Measurements from ENCODE around the gene CMTM7. TPM values are rescaled to one million over a fixed set of nuclear protein-coding genes. Genes with fewer than 3 reads are reported as not detected.
A peak's percentile ranks its signal among the peaks of the same experiment; 100 is the strongest.
"Not testable (repeated sequence)": the region's sequence is repeated elsewhere in the genome, so short reads cannot be mapped to it uniquely, and the experiment has no call there.

Gene CMTM7
- total RNA-seq, 1 experiment from 2014 or later: 131 TPM

DNA sequence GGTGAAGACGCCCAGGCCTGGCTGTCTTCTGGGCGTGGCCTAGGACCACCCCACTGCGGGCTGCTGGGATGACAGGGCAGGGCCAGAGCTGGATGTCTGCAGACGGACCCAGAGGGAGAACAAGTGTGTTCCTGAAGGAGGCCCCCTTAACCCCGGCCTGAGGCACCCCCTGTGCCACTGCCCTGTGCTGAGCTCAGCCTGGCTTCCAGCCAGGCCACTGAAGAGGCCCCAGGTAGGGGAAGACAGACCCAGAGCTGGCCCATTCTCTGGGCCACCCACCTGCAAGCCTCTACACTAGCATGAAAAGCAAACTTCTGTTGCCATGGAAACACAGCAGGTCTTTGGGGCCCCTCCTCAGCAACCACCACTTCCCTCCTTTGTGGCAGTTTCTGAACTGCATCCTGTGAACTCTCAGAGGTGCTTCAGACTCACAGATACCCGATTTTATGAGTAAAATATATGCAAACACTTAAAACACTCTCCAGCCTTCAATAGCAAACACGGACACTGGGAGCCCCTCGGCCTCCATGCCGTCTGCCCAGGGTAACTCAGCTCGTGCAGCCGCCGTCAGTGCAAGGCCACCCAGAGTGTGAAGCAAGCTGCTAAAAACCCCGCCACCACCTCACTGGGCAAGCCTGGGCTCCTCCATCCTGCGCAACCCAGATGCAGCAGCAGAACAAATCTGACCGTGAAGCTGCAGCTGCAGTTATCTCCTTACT lies 68.5 kb downstream of the CMTM7 start:
- H3K36me3 Mint-ChIP-seq (ENCODE audit: insufficient read depth, unreplicated experiment): peaks cover 32% of the 10 kb centered on the region
- TF ChIP-seq, protein P1, sequence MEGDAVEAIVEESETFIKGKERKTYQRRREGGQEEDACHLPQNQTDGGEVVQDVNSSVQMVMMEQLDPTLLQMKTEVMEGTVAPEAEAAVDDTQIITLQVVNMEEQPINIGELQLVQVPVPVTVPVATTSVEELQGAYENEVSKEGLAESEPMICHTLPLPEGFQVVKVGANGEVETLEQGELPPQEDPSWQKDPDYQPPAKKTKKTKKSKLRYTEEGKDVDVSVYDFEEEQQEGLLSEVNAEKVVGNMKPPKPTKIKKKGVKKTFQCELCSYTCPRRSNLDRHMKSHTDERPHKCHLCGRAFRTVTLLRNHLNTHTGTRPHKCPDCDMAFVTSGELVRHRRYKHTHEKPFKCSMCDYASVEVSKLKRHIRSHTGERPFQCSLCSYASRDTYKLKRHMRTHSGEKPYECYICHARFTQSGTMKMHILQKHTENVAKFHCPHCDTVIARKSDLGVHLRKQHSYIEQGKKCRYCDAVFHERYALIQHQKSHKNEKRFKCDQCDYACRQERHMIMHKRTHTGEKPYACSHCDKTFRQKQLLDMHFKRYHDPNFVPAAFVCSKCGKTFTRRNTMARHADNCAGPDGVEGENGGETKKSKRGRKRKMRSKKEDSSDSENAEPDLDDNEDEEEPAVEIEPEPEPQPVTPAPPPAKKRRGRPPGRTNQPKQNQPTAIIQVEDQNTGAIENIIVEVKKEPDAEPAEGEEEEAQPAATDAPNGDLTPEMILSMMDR (IDR thresholded peaks at IDR 0.05; ENCODE audit: unreplicated experiment): no peak
- intact Hi-C loops (cut with micrococcal nuclease; ENCODE audit: unreplicated experiment): loop anchor here (10.0 kb wide), 1 partner anchor 85 kb away; no protein-coding TSS in a partner anchor
- H3K9me3 Mint-ChIP-seq (ENCODE audit: low read depth, unreplicated experiment): no peaks in the 10 kb centered on the region
- BruUV-seq (replicated peaks): no TSS peak
- H3K27me3 Mint-ChIP-seq (ENCODE audit: unreplicated experiment): no peaks in the 10 kb centered on the region
- peaks cover 7% of the 10 kb centered on the region for H3K4me1 Mint-ChIP-seq (ENCODE audit: low read depth, unreplicated experiment)
- CTCF ChIA-PET: interaction anchor here (0.6 kb wide), 1 partner anchor 38 kb away, joined by 3 read pairs; no protein-coding TSS in a partner anchor
- H3K4me3 Mint-ChIP-seq (ENCODE audit: low read depth, unreplicated experiment): no peak overlapping the region
- H3K27ac Mint-ChIP-seq (ENCODE audit: unreplicated experiment): no peak overlapping the region
- DNase-seq: no peak

DNA sequence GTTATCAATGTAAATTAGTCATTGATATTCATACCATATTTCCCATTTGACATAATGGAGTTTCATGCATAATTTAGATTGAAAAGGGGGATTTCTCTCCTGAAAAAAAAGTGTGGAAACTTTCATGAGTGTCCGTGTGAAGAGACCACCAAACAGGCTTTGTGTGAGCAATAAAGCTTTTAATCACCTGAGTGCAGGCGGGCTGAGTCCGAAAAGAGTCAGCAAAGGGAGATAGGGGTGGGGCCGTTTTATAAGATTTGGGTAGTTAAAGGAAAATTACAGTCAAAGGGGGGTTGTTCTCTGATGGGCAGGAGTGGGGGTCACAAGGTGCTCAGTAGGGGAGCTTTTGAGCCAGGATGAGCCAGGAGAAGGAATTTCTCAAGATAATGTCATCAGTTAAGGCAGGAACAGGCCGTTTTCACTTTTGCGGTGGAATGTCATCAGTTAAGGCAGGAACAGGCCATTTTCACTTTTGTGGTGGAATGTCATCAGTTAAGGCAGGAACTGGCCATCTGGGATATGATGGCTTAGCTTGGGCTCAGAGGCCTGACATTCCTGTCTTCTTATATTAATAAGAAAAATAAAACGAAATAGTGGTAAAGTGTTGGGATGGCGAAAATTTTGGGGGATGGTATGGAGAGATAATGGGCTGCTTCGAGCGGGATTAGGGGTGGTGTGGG lies 69.3 kb downstream of the CMTM7 start:
- H3K4me3 Mint-ChIP-seq (ENCODE audit: low read depth, unreplicated experiment); H3K27me3 Mint-ChIP-seq (ENCODE audit: unreplicated experiment); DNase-seq; CTCF ChIA-PET; H3K27ac Mint-ChIP-seq (ENCODE audit: unreplicated experiment); H3K4me1 Mint-ChIP-seq (ENCODE audit: low read depth, unreplicated experiment); BruUV-seq (replicated peaks); H3K9me3 Mint-ChIP-seq (ENCODE audit: low read depth, unreplicated experiment): not testable (repeated sequence)
- H3K36me3 Mint-ChIP-seq (ENCODE audit: insufficient read depth, unreplicated experiment): peaks cover 32% of the 10 kb centered on the region
- intact Hi-C loops (cut with micrococcal nuclease; ENCODE audit: unreplicated experiment): loop anchor here (10.0 kb wide), 1 partner anchor 86 kb away; no protein-coding TSS in a partner anchor

DNA sequence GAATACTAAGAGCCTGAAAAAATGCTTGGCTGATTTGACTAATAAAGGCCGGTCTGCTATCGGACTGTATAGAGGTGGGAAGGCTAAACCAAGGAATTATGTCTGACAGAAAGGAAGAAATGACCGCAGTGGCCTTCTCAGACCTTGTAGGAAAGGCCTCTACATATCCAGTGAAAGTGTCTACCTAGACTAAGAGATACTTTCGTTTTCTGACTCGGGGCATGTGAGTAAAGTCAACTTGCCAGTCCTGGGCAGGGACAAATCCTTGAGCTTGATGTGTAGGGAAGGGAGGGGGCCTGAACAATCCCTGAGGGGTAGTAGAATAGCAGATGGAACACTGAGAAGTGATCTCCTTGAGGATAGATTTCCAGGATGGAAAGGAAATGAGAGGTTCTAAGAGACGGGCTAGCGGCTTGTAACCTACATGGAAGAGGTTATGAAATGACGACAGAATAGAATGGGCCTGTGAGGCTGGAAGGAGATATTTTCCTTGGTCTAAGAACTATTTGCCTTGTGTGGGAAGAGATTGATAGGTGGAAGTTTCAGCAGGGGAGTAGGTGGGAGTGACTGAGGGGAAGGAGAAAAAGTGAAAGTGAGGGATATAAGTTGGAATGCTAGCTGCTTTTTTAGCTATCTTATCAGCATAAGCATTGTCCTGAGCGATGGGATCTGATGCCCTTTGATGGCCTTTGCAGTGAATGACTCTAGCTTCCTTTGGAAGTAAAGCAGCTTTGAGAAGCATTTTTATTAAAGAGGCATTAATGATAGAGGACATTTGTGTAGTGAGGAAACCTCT lies 70.7 kb downstream of the CMTM7 start:
- H3K4me1 Mint-ChIP-seq (ENCODE audit: low read depth, unreplicated experiment); H3K4me3 Mint-ChIP-seq (ENCODE audit: low read depth, unreplicated experiment); DNase-seq; CTCF ChIA-PET; H3K9me3 Mint-ChIP-seq (ENCODE audit: low read depth, unreplicated experiment); H3K27ac Mint-ChIP-seq (ENCODE audit: unreplicated experiment); H3K27me3 Mint-ChIP-seq (ENCODE audit: unreplicated experiment); BruUV-seq (replicated peaks): not testable (repeated sequence)
- peaks cover 34% of the 10 kb centered on the region for H3K36me3 Mint-ChIP-seq (ENCODE audit: insufficient read depth, unreplicated experiment)
- intact Hi-C loops (cut with micrococcal nuclease; ENCODE audit: unreplicated experiment): loop anchor here (10.0 kb wide), 1 partner anchor 88 kb away; no protein-coding TSS in a partner anchor

DNA sequence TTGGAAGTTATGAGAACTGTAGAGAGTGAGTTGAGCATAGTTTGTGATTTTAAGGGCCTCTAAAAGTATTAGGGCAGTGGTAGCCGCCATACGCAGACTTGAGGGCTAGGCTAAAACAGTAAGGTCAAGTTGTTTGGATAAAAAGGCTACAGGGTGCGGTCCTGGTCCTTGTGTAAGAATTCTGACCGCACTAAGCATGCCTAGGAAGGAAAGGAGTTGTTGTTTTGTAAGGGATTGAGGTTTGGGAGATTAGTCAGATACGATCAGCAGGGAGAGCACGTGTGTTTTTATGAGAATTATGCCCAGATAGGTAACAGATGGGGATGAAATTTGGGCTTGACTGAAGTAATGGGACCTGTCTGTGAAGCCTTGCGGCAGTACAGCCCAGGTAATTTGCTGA lies 71.8 kb downstream of the CMTM7 start:
- H3K4me1 Mint-ChIP-seq (ENCODE audit: low read depth, unreplicated experiment); CTCF ChIA-PET; H3K27me3 Mint-ChIP-seq (ENCODE audit: unreplicated experiment); H3K27ac Mint-ChIP-seq (ENCODE audit: unreplicated experiment); DNase-seq; BruUV-seq (replicated peaks); H3K9me3 Mint-ChIP-seq (ENCODE audit: low read depth, unreplicated experiment); H3K4me3 Mint-ChIP-seq (ENCODE audit: low read depth, unreplicated experiment): not testable (repeated sequence)
- intact Hi-C loops (cut with micrococcal nuclease; ENCODE audit: unreplicated experiment): loop anchor here (10.0 kb wide), 1 partner anchor 89 kb away; no protein-coding TSS in a partner anchor
- H3K36me3 Mint-ChIP-seq (ENCODE audit: insufficient read depth, unreplicated experiment): peaks cover 33% of the 10 kb centered on the region

DNA sequence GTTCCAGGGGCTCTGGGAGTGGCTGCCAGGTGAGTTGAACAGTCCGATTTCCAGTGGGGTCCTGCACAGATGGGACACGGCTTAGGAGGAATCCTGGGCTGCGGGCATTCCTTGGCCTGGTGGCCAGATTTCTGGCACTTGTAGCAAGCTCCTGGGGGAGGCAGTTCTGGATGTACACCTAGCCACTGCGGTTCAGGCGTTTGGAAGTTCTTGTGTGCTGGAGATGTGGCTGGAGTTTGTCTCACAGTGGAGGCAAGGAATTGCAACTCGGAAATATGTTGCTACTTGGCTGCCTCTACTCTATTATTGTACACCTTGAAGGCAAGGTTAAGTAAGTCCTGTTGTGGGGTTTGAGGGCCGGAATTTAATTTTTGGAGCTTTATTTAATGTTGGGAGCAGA lies 73.1 kb downstream of the CMTM7 start:
- BruUV-seq (replicated peaks); DNase-seq; H3K27ac Mint-ChIP-seq (ENCODE audit: unreplicated experiment); H3K9me3 Mint-ChIP-seq (ENCODE audit: low read depth, unreplicated experiment); H3K27me3 Mint-ChIP-seq (ENCODE audit: unreplicated experiment); CTCF ChIA-PET; H3K4me3 Mint-ChIP-seq (ENCODE audit: low read depth, unreplicated experiment): not testable (repeated sequence)
- peaks cover 45% of the 10 kb centered on the region for H3K36me3 Mint-ChIP-seq (ENCODE audit: insufficient read depth, unreplicated experiment)
- intact Hi-C loops (cut with micrococcal nuclease; ENCODE audit: unreplicated experiment): loop anchor here (5.0 to 10.0 kb wide), 3 partner anchors 57 to 287 kb away; no protein-coding TSS in a partner anchor
- H3K4me1 Mint-ChIP-seq (ENCODE audit: low read depth, unreplicated experiment): peaks cover 19% of the 10 kb centered on the region

DNA sequence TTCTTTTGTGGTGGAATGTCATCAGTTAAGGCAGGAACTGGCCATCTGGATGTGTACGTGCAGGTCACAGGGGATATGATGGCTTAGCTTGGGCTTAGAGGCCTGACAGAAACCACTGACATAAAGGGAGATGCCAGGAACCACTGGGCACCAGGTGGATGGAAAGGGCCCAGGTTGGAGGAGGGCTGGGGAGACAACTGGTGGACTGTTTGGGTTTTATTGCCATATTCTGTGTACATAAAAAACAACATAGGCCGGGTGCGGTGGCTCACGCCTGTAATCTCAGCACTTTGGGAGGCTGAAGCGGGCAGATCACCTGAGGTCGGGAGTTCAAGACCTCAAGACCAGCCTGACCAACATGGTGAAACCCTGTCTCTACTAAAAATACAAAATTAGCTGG lies 75.2 kb downstream of the CMTM7 start:
- DNase-seq; H3K4me3 Mint-ChIP-seq (ENCODE audit: low read depth, unreplicated experiment); H3K9me3 Mint-ChIP-seq (ENCODE audit: low read depth, unreplicated experiment); BruUV-seq (replicated peaks); H3K27me3 Mint-ChIP-seq (ENCODE audit: unreplicated experiment): not testable (repeated sequence)
- Mint-ChIP-seq H3K27ac (ENCODE audit: unreplicated experiment) (peak overlapping the region; percentile 73), H3K36me3 (ENCODE audit: insufficient read depth, unreplicated experiment) (peaks cover 57% of the 10 kb centered on the region), H3K4me1 (ENCODE audit: low read depth, unreplicated experiment) (peaks cover 33% of the 10 kb centered on the region)
- CTCF ChIA-PET: interaction anchor here (1.2 kb wide), 1 partner anchor 52 kb away, joined by 3 read pairs; no protein-coding TSS in a partner anchor
- intact Hi-C loops (cut with micrococcal nuclease; ENCODE audit: unreplicated experiment): loop anchor here (1.0 to 10.0 kb wide), 5 partner anchors 45 to 290 kb away; no protein-coding TSS in a partner anchor
